SK-N-SH (cell line): ENCODE results near the gene PISD. TPM values are rescaled to one million over a fixed set of nuclear protein-coding genes. Genes with fewer than 3 reads are reported as not detected.

Experiments
- CTCF ChIA-PET: fragments of 300-600, 350-600 bp; formaldehyde crosslinking; extraction: SDS; loops from one replicate; lab custom pipeline; 2021; lab: Yijun Ruan, JAX
- POLR2A ChIA-PET: fragments of 350-600 bp; sonication (Branson Sonifier 250); formaldehyde crosslinking; extraction: SDS; loops from one replicate; lab custom pipeline; 2020; ENCODE audit warnings: antibody characterized with exemption, inconsistent platforms; lab: Yijun Ruan, JAX
- DNase-seq: peaks from one replicate; pipeline ENCODE4 v3.0.0; 2012
- H2AFZ ChIP-seq: fragments of 200-600 bp; sonication (generic); 2 replicates; pipeline ENCODE4 v1.8.1; 2016; ENCODE audit warnings: antibody characterized with exemption, mild to moderate bottlenecking, low read depth
- H3F3A ChIP-seq: fragments of 200-600 bp; sonication (generic); replicated peaks from 2 replicates; pipeline ENCODE3; 2016; ENCODE audit warnings: antibody characterized with exemption, mild to moderate bottlenecking; ENCODE audit not compliant: insufficient read depth
- H3K27ac ChIP-seq, 2 experiments: fragments of 200-500 bp in 1 of 2; fragments of 200-600 bp in 1 of 2; sonication (Bioruptor generic) in 1 of 2; sonication (generic), shearing (Covaris generic) in 1 of 2; 2 replicates each; pipeline versions ENCODE4 v1.5.1 to v1.6.1; 2014 to 2016; ENCODE audit warnings: low read depth in 2 of 2, inconsistent platforms in 1 of 2, low read length in 1 of 2, mild to moderate bottlenecking in 1 of 2, mixed read lengths in 1 of 2
- H3K27me3 ChIP-seq: fragments of 200-600 bp; sonication (generic), shearing (Covaris generic); 2 replicates; pipeline ENCODE4 v1.6.1; 2016; ENCODE audit warnings: mixed run types; ENCODE audit not compliant: insufficient read depth
- H3K36me3 ChIP-seq, 2 experiments: fragments of 200-500 bp in 1 of 2; fragments of 200-600 bp in 1 of 2; sonication (Bioruptor generic) in 1 of 2; sonication (generic) in 1 of 2; replicated peaks in 1 of 2; 2 replicates each; pipeline versions ENCODE3 to v1.5.1; 2014 to 2016; ENCODE audit warnings: low read length in 1 of 2, mild to moderate bottlenecking in 1 of 2; ENCODE audit not compliant: insufficient read depth in 2 of 2, control insufficient read depth in 1 of 2
- H3K4me1 ChIP-seq, 2 experiments: fragments of 200-500 bp in 1 of 2; fragments of 200-600 bp in 1 of 2; sonication (Bioruptor generic) in 1 of 2; sonication (generic), shearing (Covaris generic) in 1 of 2; 2 replicates each; pipeline versions ENCODE4 v1.5.1 to v1.6.1; 2014 to 2016; ENCODE audit warnings: low read depth in 1 of 2, low read length in 1 of 2, mixed run types in 1 of 2; ENCODE audit not compliant: insufficient read depth in 2 of 2, control insufficient read depth in 1 of 2
- H3K4me2 ChIP-seq: fragments of 200-600 bp; sonication (generic), shearing (Covaris generic); 2 replicates; pipeline ENCODE4 v1.6.1; 2017; ENCODE audit warnings: mixed run types
- H3K4me3 ChIP-seq, 2 experiments: fragments of 200-500 bp in 1 of 2; fragments of 200-600 bp in 1 of 2; sonication (Bioruptor generic) in 1 of 2; sonication (generic), shearing (Covaris generic) in 1 of 2; 2 replicates each; pipeline versions ENCODE4 v1.5.1 to v1.8.1; 2014 to 2016; ENCODE audit warnings: low read depth in 2 of 2, inconsistent platforms in 1 of 2, low read length in 1 of 2, mild to moderate bottlenecking in 1 of 2, mixed read lengths in 1 of 2, moderate library complexity in 1 of 2
- H3K79me2 ChIP-seq: fragments of 200-600 bp; sonication (generic); 2 replicates; pipeline ENCODE4 v1.8.1; 2017; ENCODE audit warnings: mild to moderate bottlenecking; ENCODE audit not compliant: insufficient read depth
- H3K9ac ChIP-seq: fragments of 200-600 bp; sonication (generic); 2 replicates; pipeline ENCODE4 v1.6.1; 2017; ENCODE audit warnings: mixed run types
- H3K9me2 ChIP-seq: fragments of 200-600 bp; sonication (generic); 2 replicates; pipeline ENCODE4 v1.6.1; 2017; ENCODE audit warnings: mixed run types
- H3K9me3 ChIP-seq: fragments of 200-600 bp; sonication (generic); 2 replicates; pipeline ENCODE4 v1.6.1; 2017; ENCODE audit warnings: mixed run types, mild to moderate bottlenecking, moderate library complexity
- H4K20me1 ChIP-seq: fragments of 200-600 bp; sonication (generic); 2 replicates; pipeline ENCODE4 v1.6.1; 2017; ENCODE audit warnings: mild to moderate bottlenecking, mixed run types; ENCODE audit not compliant: insufficient read depth
- EZH2phosphoT487 ChIP-seq: fragments of 200-600 bp; sonication (generic); IDR thresholded peaks from 2 replicates; pipeline ENCODE4 v1.6.1; 2017; ENCODE audit warnings: low read depth, mixed run types, mild to moderate bottlenecking, antibody characterized with exemption, moderate library complexity, borderline replicate concordance
- FOSL2 ChIP-seq: IDR thresholded peaks from 2 replicates; pipeline ENCODE4 v1.4.0; 2012; ENCODE audit warnings: low read depth, mild to moderate bottlenecking, moderate library complexity, borderline replicate concordance
- FOXJ3 ChIP-seq: sonication (generic); formaldehyde crosslinking; IDR thresholded peaks from 2 replicates; pipeline ENCODE4 v1.5.1; 2020; ENCODE audit warnings: mild to moderate bottlenecking, missing genetic modification reagents
- FOXM1 ChIP-seq: IDR thresholded peaks from 2 replicates; pipeline ENCODE4 v1.4.0; 2012; ENCODE audit warnings: low read depth, mild to moderate bottlenecking
- GATA2 ChIP-seq: sonication (generic); formaldehyde crosslinking; IDR thresholded peaks from 2 replicates; pipeline ENCODE4 v1.5.0; 2020; ENCODE audit warnings: mild to moderate bottlenecking, missing genetic modification reagents
- IRF3 ChIP-seq: fragments of 150-350 bp; IDR thresholded peaks from 2 replicates; pipeline ENCODE4 v1.6.1; 2016; ENCODE audit warnings: mild to moderate bottlenecking, low read depth, low read length
- MEF2A ChIP-seq: IDR thresholded peaks from 2 replicates; pipeline ENCODE4 v1.4.0; 2012; ENCODE audit warnings: low read depth, borderline replicate concordance
- MXI1 ChIP-seq: IDR thresholded peaks from 2 replicates; pipeline ENCODE4 v1.6.1; 2012; ENCODE audit warnings: mild to moderate bottlenecking, low read depth, low read length, improper control_type of control experiment
- NFIC ChIP-seq: IDR thresholded peaks from 2 replicates; pipeline ENCODE4 v1.4.0; 2012; ENCODE audit warnings: borderline replicate concordance
- NRF1 ChIP-seq: IDR thresholded peaks from 2 replicates; pipeline ENCODE4 v1.6.1; 2012; ENCODE audit warnings: low read depth, mild to moderate bottlenecking, low read length
- RCOR1 ChIP-seq: fragments of 150-350 bp; IDR thresholded peaks from 2 replicates; pipeline ENCODE4 v1.6.1; 2017; ENCODE audit warnings: antibody characterized with exemption, low read length
- RFX5 ChIP-seq: IDR thresholded peaks from 2 replicates; pipeline ENCODE4 v1.6.1; 2012; ENCODE audit warnings: mild to moderate bottlenecking, improper control_type of control experiment, low read length
- RXRA ChIP-seq: IDR thresholded peaks from 2 replicates; pipeline ENCODE4 v1.4.0; 2012; ENCODE audit warnings: low read depth, mild to moderate bottlenecking, borderline replicate concordance
- SIN3A ChIP-seq: IDR thresholded peaks from 2 replicates; pipeline ENCODE4 v1.6.1; 2012; ENCODE audit warnings: low read depth, mild to moderate bottlenecking, low read length, moderate library complexity, borderline replicate concordance
- SMC3 ChIP-seq: IDR thresholded peaks from 2 replicates; pipeline ENCODE4 v1.6.1; 2012; ENCODE audit warnings: low read depth, low read length, improper control_type of control experiment
- TAF1 ChIP-seq: IDR thresholded peaks from 2 replicates; pipeline ENCODE4 v1.6.1; 2012; ENCODE audit warnings: low read depth, mild to moderate bottlenecking, low read length, moderate library complexity, borderline replicate concordance
- TCF12 ChIP-seq: IDR thresholded peaks from 2 replicates; pipeline ENCODE4 v1.4.0; 2012
- TEAD4 ChIP-seq: IDR thresholded peaks from 2 replicates; pipeline ENCODE4 v1.4.0; 2012; ENCODE audit warnings: mild to moderate bottlenecking, borderline replicate concordance; ENCODE audit not compliant: insufficient read depth
- YY1 ChIP-seq: IDR thresholded peaks from 2 replicates; pipeline ENCODE4 v1.4.0; 2012; ENCODE audit warnings: low read depth, mild to moderate bottlenecking
- WGBS: methylation state at CpG from one replicate; pipeline ENCODE4 v1.1.6; 2017; ENCODE audit warnings: low lambda C conversion rate; 5-methylcytosine and 5-hydroxymethylcytosine counted together
- polyA plus RNA-seq, 3 experiments: library from polyadenylated mRNA; depleted of rRNA; stranded (reverse); fragments of >200 nt; gene quantifications; 2 replicates each; pipeline ENCODE4 v1.2.3, GENCODE V29; 2012
- TF ChIP-seq, protein P1 (sequence below): IDR thresholded peaks from 2 replicates; pipeline ENCODE4 v1.6.1; 2012; ENCODE audit warnings: mild to moderate bottlenecking, low read depth, low read length, moderate library complexity
- TF ChIP-seq, protein P2 (sequence below): IDR thresholded peaks from 2 replicates; pipeline ENCODE4 v1.4.0; 2012; ENCODE audit warnings: low read depth, borderline replicate concordance
- TF ChIP-seq, protein P3 (sequence below): IDR thresholded peaks from 2 replicates; pipeline ENCODE4 v1.4.0; 2012; ENCODE audit warnings: low read depth

Gene PISD
- polyA plus RNA-seq, 1 of the 3 experiments (the other 2 are of a cell fraction): 34.9 TPM

- CTCF ChIA-PET: interaction anchor here (1.2 to 2.2 kb wide), 4 partner anchors 10 to 63 kb away, joined by 3 to 7 read pairs (median 6); no protein-coding TSS in a partner anchor
- peaks cover 3 to 59% of the 10 kb centered on the region in 2 experiments for H3K36me3 ChIP-seq
Measured at GRCh38 chr22:31619611-31620300, 42.3 kb downstream of the PISD start.

GRCh38 chr22:31618471-31619176 lies 43.4 kb downstream of the PISD start:
- H3F3A ChIP-seq: no peaks in the 10 kb centered on the region
- no peak overlapping the region; a peak in 2 of 4 replicates for H3K27ac ChIP-seq
- H3K9me3 ChIP-seq: no peaks in the 10 kb centered on the region
- POLR2A ChIA-PET: no interaction called here
- H4K20me1 ChIP-seq: peaks cover 15% of the 10 kb centered on the region
- no peak overlapping the region for H3K4me2 ChIP-seq
- 92% methylated on average over 4 of the region's 5 CpGs for WGBS
- H3K9me2 ChIP-seq: no peaks in the 10 kb centered on the region
- DNase-seq: no peak
- H3K27me3 ChIP-seq: no peaks in the 10 kb centered on the region
- CTCF ChIA-PET: interaction anchor here (2.2 kb wide), 1 partner anchor 11 kb away, joined by 7 read pairs; no protein-coding TSS in a partner anchor
- H3K4me3 ChIP-seq: no peak overlapping the region
- H2AFZ ChIP-seq: no peak overlapping the region
- H3K9ac ChIP-seq: no peak overlapping the region
- peaks cover 9% of the 10 kb centered on the region; the same call in 1 of the 2 replicates for H3K79me2 ChIP-seq
- H3K36me3 ChIP-seq: peaks cover 3 to 55% of the 10 kb centered on the region in 2 experiments
- H3K4me1 ChIP-seq: peaks cover 0 to 7% of the 10 kb centered on the region in 2 experiments; a peak in 1 of 4 replicates
- TF ChIP-seq FOSL2 (no peak), MEF2A (no peak), GATA2 (no peak), RCOR1 (no peak), MXI1 (no peak), TAF1 (no peak), NRF1 (no peak), SMC3 (no peak)
- TF ChIP-seq, protein P1, sequence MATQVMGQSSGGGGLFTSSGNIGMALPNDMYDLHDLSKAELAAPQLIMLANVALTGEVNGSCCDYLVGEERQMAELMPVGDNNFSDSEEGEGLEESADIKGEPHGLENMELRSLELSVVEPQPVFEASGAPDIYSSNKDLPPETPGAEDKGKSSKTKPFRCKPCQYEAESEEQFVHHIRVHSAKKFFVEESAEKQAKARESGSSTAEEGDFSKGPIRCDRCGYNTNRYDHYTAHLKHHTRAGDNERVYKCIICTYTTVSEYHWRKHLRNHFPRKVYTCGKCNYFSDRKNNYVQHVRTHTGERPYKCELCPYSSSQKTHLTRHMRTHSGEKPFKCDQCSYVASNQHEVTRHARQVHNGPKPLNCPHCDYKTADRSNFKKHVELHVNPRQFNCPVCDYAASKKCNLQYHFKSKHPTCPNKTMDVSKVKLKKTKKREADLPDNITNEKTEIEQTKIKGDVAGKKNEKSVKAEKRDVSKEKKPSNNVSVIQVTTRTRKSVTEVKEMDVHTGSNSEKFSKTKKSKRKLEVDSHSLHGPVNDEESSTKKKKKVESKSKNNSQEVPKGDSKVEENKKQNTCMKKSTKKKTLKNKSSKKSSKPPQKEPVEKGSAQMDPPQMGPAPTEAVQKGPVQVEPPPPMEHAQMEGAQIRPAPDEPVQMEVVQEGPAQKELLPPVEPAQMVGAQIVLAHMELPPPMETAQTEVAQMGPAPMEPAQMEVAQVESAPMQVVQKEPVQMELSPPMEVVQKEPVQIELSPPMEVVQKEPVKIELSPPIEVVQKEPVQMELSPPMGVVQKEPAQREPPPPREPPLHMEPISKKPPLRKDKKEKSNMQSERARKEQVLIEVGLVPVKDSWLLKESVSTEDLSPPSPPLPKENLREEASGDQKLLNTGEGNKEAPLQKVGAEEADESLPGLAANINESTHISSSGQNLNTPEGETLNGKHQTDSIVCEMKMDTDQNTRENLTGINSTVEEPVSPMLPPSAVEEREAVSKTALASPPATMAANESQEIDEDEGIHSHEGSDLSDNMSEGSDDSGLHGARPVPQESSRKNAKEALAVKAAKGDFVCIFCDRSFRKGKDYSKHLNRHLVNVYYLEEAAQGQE: no peak

More at GRCh38 chr22:31619611-31620300, 42.3 kb downstream of the PISD start:
- POLR2A ChIA-PET: no interaction called here
- no peaks in the 10 kb centered on the region for H3K27me3 ChIP-seq
- WGBS: 82% methylated on average over 4 of the region's 14 CpGs
- H2AFZ ChIP-seq: no peak overlapping the region
- DNase-seq: no peak
- peaks cover 23% of the 10 kb centered on the region for H4K20me1 ChIP-seq
- no peak for TF ChIP-seq FOXJ3 (CRISPR knock-in tag)
- TF ChIP-seq, protein P2, sequence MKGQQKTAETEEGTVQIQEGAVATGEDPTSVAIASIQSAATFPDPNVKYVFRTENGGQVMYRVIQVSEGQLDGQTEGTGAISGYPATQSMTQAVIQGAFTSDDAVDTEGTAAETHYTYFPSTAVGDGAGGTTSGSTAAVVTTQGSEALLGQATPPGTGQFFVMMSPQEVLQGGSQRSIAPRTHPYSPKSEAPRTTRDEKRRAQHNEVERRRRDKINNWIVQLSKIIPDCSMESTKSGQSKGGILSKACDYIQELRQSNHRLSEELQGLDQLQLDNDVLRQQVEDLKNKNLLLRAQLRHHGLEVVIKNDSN: no peak
- TF ChIP-seq NFIC: no peak
- TF ChIP-seq NRF1: no peak
- TF ChIP-seq MXI1: no peak
- TF ChIP-seq RXRA: no peak
- no peak for TF ChIP-seq MEF2A
- TF ChIP-seq FOXM1: no peak
- TF ChIP-seq, protein P3, sequence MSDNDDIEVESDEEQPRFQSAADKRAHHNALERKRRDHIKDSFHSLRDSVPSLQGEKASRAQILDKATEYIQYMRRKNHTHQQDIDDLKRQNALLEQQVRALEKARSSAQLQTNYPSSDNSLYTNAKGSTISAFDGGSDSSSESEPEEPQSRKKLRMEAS: no peak
- TF ChIP-seq SIN3A: no peak
- no peak for TF ChIP-seq TCF12
- TF ChIP-seq SMC3: no peak
- TF ChIP-seq IRF3: no peak
- TF ChIP-seq RFX5: no peak
- no peak for TF ChIP-seq EZH2phosphoT487
- no peak for TF ChIP-seq YY1
- no peak for TF ChIP-seq TAF1
- TF ChIP-seq TEAD4: no peak
- H3K79me2 ChIP-seq: peaks cover 20% of the 10 kb centered on the region; the same call in 1 of the 2 replicates
- no peak overlapping the region for H3K4me2 ChIP-seq
- no peaks in the 10 kb centered on the region for H3F3A ChIP-seq
- H3K27ac ChIP-seq: no peak overlapping the region; a peak in 1 of 4 replicates
- no peak overlapping the region for H3K9ac ChIP-seq
- H3K9me2 ChIP-seq: no peaks in the 10 kb centered on the region
- H3K9me3 ChIP-seq: no peaks in the 10 kb centered on the region
- H3K4me1 ChIP-seq: peaks cover 0 to 18% of the 10 kb centered on the region in 2 experiments; a peak in 1 of 4 replicates
- H3K4me3 ChIP-seq: no peak overlapping the region
